HepG2 (cell line): ENCODE results near the gene SPDYE5. TPM values are rescaled to one million over a fixed set of nuclear protein-coding genes. Genes with fewer than 3 reads are reported as not detected.
A peak's percentile ranks its signal among the peaks of the same experiment; 100 is the strongest.
"Not testable (repeated sequence)": the region's sequence is repeated elsewhere in the genome, so short reads cannot be mapped to it uniquely, and the experiment has no call there.

ENCODE experiments used
- ATAC-seq: fragments of 200-7000 bp; cut with Tn5 transposase; 3 replicates; pipeline ENCODE4 v1.9.1; 2020; ENCODE audit warnings: mild to moderate bottlenecking, moderate library complexity
- BruUV-seq: library from RNA; stranded (reverse); fragments of 400-500 nt; replicated peaks from 2 replicates; lab custom pipeline; 2021; lab: Mats Ljungman, UMichigan
- CTCF ChIA-PET: fragments of 300-600 bp; formaldehyde crosslinking; extraction: SDS; loops from one replicate; lab custom pipeline; 2021; ENCODE audit warnings: low total read pairs, inconsistent platforms, low intra/inter-chr PET ratio; lab: Yijun Ruan, JAX
- POLR2A ChIA-PET: fragments of 350-600 bp; sonication (Branson Sonifier 250); formaldehyde crosslinking; loops from one replicate; lab custom pipeline; 2020; ENCODE audit warnings: antibody characterized with exemption, inconsistent platforms; lab: Yijun Ruan, JAX
- DNase-seq: peaks from one replicate; pipeline ENCODE4 v3.0.0-alpha.2; 2015; ENCODE audit warnings: low spot score
- FAIRE-seq: peaks from 3 replicates; lab custom pipeline; 2011; peaks lifted over from hg19 to GRCh38; lab: Jason Lieb, UNC
- H2AFZ ChIP-seq: one replicate; pipeline ENCODE4 v1.6.1; 2011; ENCODE audit warnings: low read length, inconsistent platforms
- H3K27ac ChIP-seq: fragments of 300-600 bp; 3 replicates; pipeline ENCODE4 v1.8.0; 2011; ENCODE audit warnings: mixed run types, mild to moderate bottlenecking, mixed read lengths, low read length, inconsistent platforms; ENCODE audit not compliant: insufficient read depth; ENCODE audit errors: extremely low read length
- H3K27me3 ChIP-seq, 2 experiments: fragments of 200-600 bp in 1 of 2; 2 replicates in 1 of 2; 3 replicates in 1 of 2; pipeline versions ENCODE4 v1.6.0 to v1.8.0; 2011; ENCODE audit warnings: low read length in 2 of 2, mild to moderate bottlenecking in 2 of 2, moderate library complexity in 2 of 2, inconsistent platforms in 1 of 2; ENCODE audit not compliant: insufficient read depth in 2 of 2, control insufficient read depth in 1 of 2
- H3K36me3 ChIP-seq, 2 experiments: fragments of 200-600 bp in 1 of 2; replicated peaks in 1 of 2; 2 replicates in 1 of 2; 3 replicates in 1 of 2; pipeline versions ENCODE4 v1.5.1 to v1.8.0; 2011; ENCODE audit warnings: low read length in 2 of 2, inconsistent platforms in 1 of 2; ENCODE audit not compliant: insufficient read depth in 2 of 2, control insufficient read depth in 1 of 2
- H3K4me1 ChIP-seq: 2 replicates; pipeline ENCODE4 v1.5.1; 2012; ENCODE audit warnings: low read length, inconsistent platforms; ENCODE audit not compliant: insufficient read depth
- H3K4me2 ChIP-seq: 2 replicates; pipeline ENCODE4 v1.6.0; 2011; ENCODE audit warnings: low read depth, low read length, inconsistent platforms
- H3K4me3 ChIP-seq, 3 experiments: fragments of 200-600 bp in 1 of 3; sonication (generic), shearing (Covaris generic) in 1 of 3; replicated peaks in 1 of 3; 2 replicates each; pipeline ENCODE4 v1.5.1; 2011 to 2016; ENCODE audit warnings: low read length in 3 of 3, inconsistent platforms in 2 of 3, low read depth in 2 of 3, mild to moderate bottlenecking in 2 of 3, control low read depth in 1 of 3, mixed read lengths in 1 of 3; ENCODE audit not compliant: insufficient read depth in 1 of 3
- H3K79me2 ChIP-seq: one replicate; pipeline ENCODE4 v1.6.1; 2011; ENCODE audit warnings: low read length, inconsistent platforms; ENCODE audit not compliant: insufficient read depth
- H3K9ac ChIP-seq: 2 replicates; pipeline ENCODE4 v1.6.0; 2011; ENCODE audit warnings: mild to moderate bottlenecking, low read depth, low read length, inconsistent platforms; ENCODE audit not compliant: insufficient read depth
- H3K9me3 ChIP-seq: 2 replicates; pipeline ENCODE4 v1.5.1; 2012; ENCODE audit warnings: mild to moderate bottlenecking, low read length
- H4K20me1 ChIP-seq: 2 replicates; pipeline ENCODE4 v1.6.0; 2011; ENCODE audit warnings: inconsistent platforms, mild to moderate bottlenecking, low read length, moderate library complexity; ENCODE audit not compliant: insufficient read depth
- KAT7 ChIP-seq: IDR thresholded peaks from 2 replicates; pipeline ENCODE4 v1.6.1; 2018; ENCODE audit warnings: borderline replicate concordance, missing compliant biosample characterization
- NONO ChIP-seq, 2 experiments: fragments of 450-650 bp in 1 of 2; sonication (generic) in 1 of 2; formaldehyde crosslinking in 1 of 2; IDR thresholded peaks in 1 of 2; conservative IDR thresholded peaks in 1 of 2; 2 replicates each; pipeline versions ENCODE4 v1.6.1 to v1.8.0; 2017 to 2022; ENCODE audit warnings: mild to moderate bottlenecking in 1 of 2, missing genetic modification reagents in 1 of 2, moderate library complexity in 1 of 2
- ZNF263 ChIP-seq: sonication (generic); formaldehyde crosslinking; IDR thresholded peaks from 2 replicates; pipeline ENCODE4 v1.4.0; 2020; ENCODE audit warnings: missing genetic modification reagents
- ZNF547 ChIP-seq: sonication (generic); formaldehyde crosslinking; IDR thresholded peaks from 2 replicates; pipeline ENCODE4 v1.5.1; 2020; ENCODE audit warnings: mild to moderate bottlenecking, missing genetic modification reagents
- WGBS: methylation state at CpG from one replicate; pipeline ENCODE4 v1.1.6; 2017; ENCODE audit warnings: low lambda C conversion rate; 5-methylcytosine and 5-hydroxymethylcytosine counted together
- in situ Hi-C: cut with HindIII; loops from 2 replicates; pipeline ENCODE4 v1.10.0; 2017; ENCODE audit warnings: low pct_unique_long_range_greater_than_20kb; ENCODE audit not compliant: extremely low pct_ligation_motif_present
- intact Hi-C: fragments of 100-400 bp; cut with micrococcal nuclease; formaldehyde crosslinking; loops from one replicate; pipeline ENCODE4 v1.10.0; 2022; ENCODE audit not compliant: unreplicated experiment
- polyA plus RNA-seq, 8 experiments: library from polyadenylated mRNA; depleted of rRNA in 3 of 8; stranded (reverse) in 7 of 8; unstranded in 1 of 8; fragments of >200 nt; fragmentation: Illumina TruSeq in 4 of 8; extraction: Trizol in 4 of 8; gene quantifications; 2 replicates each; pipeline versions ENCODE4 v1.2.1 to v1.2.3, GENCODE V29; 2011 to 2016; ENCODE audit warnings: low read depth in 4 of 8, missing spikeins in 1 of 8, mixed read lengths in 1 of 8; ENCODE audit not compliant: insufficient read depth in 1 of 8
- total RNA-seq, 5 experiments: library from RNA; depleted of rRNA; stranded (reverse); fragments of >200 nt; fragmentation: Illumina TruSeq; extraction: Trizol; gene quantifications; 2 replicates each; pipeline ENCODE4 v1.2.3, GENCODE V29; 2016; ENCODE audit warnings: low read depth in 1 of 5
- TF ChIP-seq, protein P1 (sequence below): sonication (generic); formaldehyde crosslinking; IDR thresholded peaks from 2 replicates; pipeline ENCODE4 v1.5.0; 2020; ENCODE audit warnings: missing genetic modification reagents
- TF ChIP-seq, protein P2 (sequence below): sonication (generic); formaldehyde crosslinking; IDR thresholded peaks from 2 replicates; pipeline ENCODE4 v1.4.0; 2020; ENCODE audit warnings: missing genetic modification reagents

Gene SPDYE5
- total and polyA plus RNA-seq, 2 of the 13 experiments (the other 11 are each of a cell fraction or from before 2014, with no cell fraction given), result not detected

DNA sequence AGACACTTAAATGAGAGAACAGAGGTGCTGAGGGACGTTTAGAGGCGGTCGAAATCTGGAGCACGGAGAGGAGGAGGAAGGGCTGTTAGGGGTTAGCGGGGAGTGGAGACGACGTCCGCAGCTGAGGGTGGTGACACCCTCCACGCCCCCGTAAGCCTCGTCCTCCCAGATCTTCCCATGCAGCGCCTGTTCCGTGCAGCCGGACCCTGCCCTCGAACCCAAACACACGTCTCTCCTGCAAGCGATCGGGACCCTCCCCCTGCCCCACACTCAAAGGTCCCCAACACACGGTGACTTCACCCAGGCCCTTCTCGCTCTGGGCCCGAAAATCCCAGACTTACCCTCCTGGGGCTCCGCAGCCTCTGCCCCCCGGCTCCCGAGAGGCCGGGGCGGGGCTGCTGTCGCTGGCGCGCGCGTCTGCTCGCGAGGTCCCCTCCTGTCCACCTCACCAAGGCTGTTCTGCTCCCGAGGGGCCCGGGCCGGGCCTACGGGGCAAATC is 35.2 kb downstream of the SPDYE5 start:
- H4K20me1 ChIP-seq; CTCF ChIA-PET; intact Hi-C loops; FAIRE-seq; H3K27me3 ChIP-seq; DNase-seq; H3K9me3 ChIP-seq; H2AFZ ChIP-seq; in situ Hi-C loops; BruUV-seq; POLR2A ChIA-PET; TF ChIP-seq NONO (IDR thresholded peaks at IDR 0.05): not testable (repeated sequence)
- peak; percentile 50 for ATAC-seq
- TF ChIP-seq, protein P1, sequence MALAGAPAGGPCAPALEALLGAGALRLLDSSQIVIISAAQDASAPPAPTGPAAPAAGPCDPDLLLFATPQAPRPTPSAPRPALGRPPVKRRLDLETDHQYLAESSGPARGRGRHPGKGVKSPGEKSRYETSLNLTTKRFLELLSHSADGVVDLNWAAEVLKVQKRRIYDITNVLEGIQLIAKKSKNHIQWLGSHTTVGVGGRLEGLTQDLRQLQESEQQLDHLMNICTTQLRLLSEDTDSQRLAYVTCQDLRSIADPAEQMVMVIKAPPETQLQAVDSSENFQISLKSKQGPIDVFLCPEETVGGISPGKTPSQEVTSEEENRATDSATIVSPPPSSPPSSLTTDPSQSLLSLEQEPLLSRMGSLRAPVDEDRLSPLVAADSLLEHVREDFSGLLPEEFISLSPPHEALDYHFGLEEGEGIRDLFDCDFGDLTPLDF, result 0 out of 2 replicates have a peak, but pooled peaks have one; percentile 15
- TF ChIP-seq, protein P2, sequence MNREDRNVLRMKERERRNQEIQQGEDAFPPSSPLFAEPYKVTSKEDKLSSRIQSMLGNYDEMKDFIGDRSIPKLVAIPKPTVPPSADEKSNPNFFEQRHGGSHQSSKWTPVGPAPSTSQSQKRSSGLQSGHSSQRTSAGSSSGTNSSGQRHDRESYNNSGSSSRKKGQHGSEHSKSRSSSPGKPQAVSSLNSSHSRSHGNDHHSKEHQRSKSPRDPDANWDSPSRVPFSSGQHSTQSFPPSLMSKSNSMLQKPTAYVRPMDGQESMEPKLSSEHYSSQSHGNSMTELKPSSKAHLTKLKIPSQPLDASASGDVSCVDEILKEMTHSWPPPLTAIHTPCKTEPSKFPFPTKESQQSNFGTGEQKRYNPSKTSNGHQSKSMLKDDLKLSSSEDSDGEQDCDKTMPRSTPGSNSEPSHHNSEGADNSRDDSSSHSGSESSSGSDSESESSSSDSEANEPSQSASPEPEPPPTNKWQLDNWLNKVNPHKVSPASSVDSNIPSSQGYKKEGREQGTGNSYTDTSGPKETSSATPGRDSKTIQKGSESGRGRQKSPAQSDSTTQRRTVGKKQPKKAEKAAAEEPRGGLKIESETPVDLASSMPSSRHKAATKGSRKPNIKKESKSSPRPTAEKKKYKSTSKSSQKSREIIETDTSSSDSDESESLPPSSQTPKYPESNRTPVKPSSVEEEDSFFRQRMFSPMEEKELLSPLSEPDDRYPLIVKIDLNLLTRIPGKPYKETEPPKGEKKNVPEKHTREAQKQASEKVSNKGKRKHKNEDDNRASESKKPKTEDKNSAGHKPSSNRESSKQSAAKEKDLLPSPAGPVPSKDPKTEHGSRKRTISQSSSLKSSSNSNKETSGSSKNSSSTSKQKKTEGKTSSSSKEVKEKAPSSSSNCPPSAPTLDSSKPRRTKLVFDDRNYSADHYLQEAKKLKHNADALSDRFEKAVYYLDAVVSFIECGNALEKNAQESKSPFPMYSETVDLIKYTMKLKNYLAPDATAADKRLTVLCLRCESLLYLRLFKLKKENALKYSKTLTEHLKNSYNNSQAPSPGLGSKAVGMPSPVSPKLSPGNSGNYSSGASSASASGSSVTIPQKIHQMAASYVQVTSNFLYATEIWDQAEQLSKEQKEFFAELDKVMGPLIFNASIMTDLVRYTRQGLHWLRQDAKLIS (CRISPR knock-in tag), result 0 out of 2 replicates have a peak, but pooled peaks have one; percentile 8
- TF ChIP-seq NONO (CRISPR knock-in tag; conservative IDR thresholded peaks at IDR 0.05) (0 out of 2 replicates have a peak, but pooled peaks have one; percentile 9), ZNF263 (CRISPR knock-in tag) (peak; percentile 71), ZNF547 (0 out of 2 replicates have a peak, but pooled peaks have one; percentile 9), KAT7 (CRISPR knock-in tag) (0 out of 2 replicates have a peak, but pooled peaks have one; percentile 26)
- peak overlapping the region; percentile 93 for H3K9ac ChIP-seq
- whole genome bisulfite sequencing, result 0% methylated on average over 14 of the region's 37 CpGs
- H3K79me2 ChIP-seq, result peaks cover 30% of the 10 kb centered on the region
- peaks cover 6 to 18% of the 10 kb centered on the region in 2 experiments; a peak in 3 of 5 replicates for H3K36me3 ChIP-seq
- peaks cover 22% of the 10 kb centered on the region for H3K4me1 ChIP-seq
- peak overlapping the region; percentile 89 to 99 (median 91) for H3K4me3 ChIP-seq
- peak overlapping the region; percentile 82 for H3K4me2 ChIP-seq
- peak overlapping the region; percentile 86 for H3K27ac ChIP-seq
